H1 (cell line): ENCODE results near the gene ZNF524. TPM values are rescaled to one million over a fixed set of nuclear protein-coding genes. Genes with fewer than 3 reads are reported as not detected.

Experiments
- CTCF ChIA-PET: fragments of 300-600 bp; sonication (Branson Sonifier 250); formaldehyde crosslinking; loops from one replicate; lab custom pipeline; 2021; ENCODE audit not compliant: partially characterized antibody; lab: Charles Lee
- POLR2A ChIA-PET: fragments of 300-600 bp; sonication (Branson Sonifier 250); formaldehyde crosslinking; loops from one replicate; lab custom pipeline; 2021; ENCODE audit warnings: inconsistent platforms; ENCODE audit not compliant: partially characterized antibody; lab: Charles Lee
- DNase-seq, 2 experiments: peaks; one replicate each; pipeline versions ENCODE4 v3.0.0 to v3.0.0-alpha.2; 2010 to 2022; ENCODE audit warnings: low spot score in 2 of 2, low read depth in 1 of 2, mixed read lengths in 1 of 2
- FAIRE-seq: peaks from 2 replicates; lab custom pipeline; 2011; peaks lifted over from hg19 to GRCh38; lab: Jason Lieb, UNC
- H2AFZ ChIP-seq: 2 replicates; pipeline ENCODE4 v1.8.1; 2012; ENCODE audit warnings: low read length, inconsistent platforms
- H2AK5ac ChIP-seq: 2 replicates; pipeline ENCODE4 v1.6.1; 2013; ENCODE audit warnings: low read depth, low read length
- H2BK120ac ChIP-seq: replicated peaks from 2 replicates; pipeline ENCODE3; 2013; ENCODE audit warnings: low read depth, low read length, inconsistent platforms
- H2BK12ac ChIP-seq: 2 replicates; pipeline ENCODE4 v1.6.1; 2013; ENCODE audit warnings: low read depth, low read length
- H2BK15ac ChIP-seq: 2 replicates; pipeline ENCODE4 v1.6.1; 2013; ENCODE audit warnings: low read length
- H2BK20ac ChIP-seq: 2 replicates; pipeline ENCODE4 v1.6.1; 2013; ENCODE audit warnings: low read length
- H2BK5ac ChIP-seq: 2 replicates; pipeline ENCODE4 v1.6.1; 2013; ENCODE audit warnings: low read depth, low read length
- H3K14ac ChIP-seq: 2 replicates; pipeline ENCODE4 v1.6.1; 2013; ENCODE audit warnings: inconsistent platforms; ENCODE audit not compliant: insufficient read length
- H3K18ac ChIP-seq: 2 replicates; pipeline ENCODE4 v1.6.1; 2013; ENCODE audit warnings: low read length; ENCODE audit errors: extremely low read depth
- H3K23ac ChIP-seq: 2 replicates; pipeline ENCODE4 v1.6.1; 2013; ENCODE audit warnings: inconsistent platforms; ENCODE audit not compliant: insufficient read length
- H3K23me2 ChIP-seq: 2 replicates; pipeline ENCODE4 v1.6.1; 2013; ENCODE audit warnings: low read depth, low read length
- H3K27ac ChIP-seq: 2 replicates; pipeline ENCODE4 v1.6.1; 2011; ENCODE audit warnings: low read depth, low read length, inconsistent platforms
- H3K27me3 ChIP-seq, 4 experiments: replicated peaks in 1 of 4; 1 replicate in 1 of 4; 2 replicates in 3 of 4; pipeline versions ENCODE4 v1.6.1 to v1.8.1; 2011 to 2013; ENCODE audit warnings: low read length in 3 of 4, mild to moderate bottlenecking in 3 of 4, inconsistent platforms in 2 of 4, mixed read lengths in 2 of 4, moderate library complexity in 1 of 4; ENCODE audit not compliant: control insufficient read depth in 3 of 4, insufficient read depth in 3 of 4; ENCODE audit errors: extremely low read depth in 1 of 4
- H3K36me3 ChIP-seq, 4 experiments: 2 replicates each; pipeline versions ENCODE4 v1.6.1 to v1.8.1; 2011 to 2013; ENCODE audit warnings: mild to moderate bottlenecking in 4 of 4, low read length in 3 of 4, moderate library complexity in 2 of 4, control low read depth in 1 of 4, inconsistent platforms in 1 of 4; ENCODE audit not compliant: insufficient read depth in 4 of 4, control insufficient read depth in 2 of 4
- H3K4ac ChIP-seq: replicated peaks from 2 replicates; pipeline ENCODE3; 2013; ENCODE audit warnings: low read length, low read depth, mixed read lengths, inconsistent platforms; ENCODE audit not compliant: insufficient read length
- H3K4me1 ChIP-seq, 4 experiments: replicated peaks in 1 of 4; 1 replicate in 1 of 4; 2 replicates in 3 of 4; pipeline versions ENCODE4 v1.6.1 to v1.8.1; 2011 to 2013; ENCODE audit warnings: low read length in 3 of 4, inconsistent platforms in 2 of 4, mixed read lengths in 1 of 4; ENCODE audit not compliant: insufficient read depth in 4 of 4, control insufficient read depth in 3 of 4
- H3K4me2 ChIP-seq, 2 experiments: 2 replicates each; pipeline versions ENCODE4 v1.6.1 to v1.8.1; 2011 to 2013; ENCODE audit warnings: low read depth in 2 of 2, low read length in 2 of 2, control low read depth in 1 of 2, inconsistent platforms in 1 of 2, mild to moderate bottlenecking in 1 of 2; ENCODE audit not compliant: insufficient read depth in 1 of 2
- H3K4me3 ChIP-seq, 4 experiments: fragments of 200-600, 300-600 bp in 1 of 4; sonication (generic), shearing (Covaris generic), sonication (Bioruptor Twin) in 1 of 4; 2 replicates each; pipeline versions ENCODE4 v1.5.1 to v1.8.1; 2011 to 2016; ENCODE audit warnings: low read length in 4 of 4, low read depth in 3 of 4, control low read depth in 2 of 4, inconsistent platforms in 2 of 4, mild to moderate bottlenecking in 2 of 4, mixed read lengths in 1 of 4, moderate library complexity in 1 of 4; ENCODE audit not compliant: insufficient read depth in 2 of 4; ENCODE audit errors: extremely low read depth in 1 of 4
- H3K56ac ChIP-seq: replicated peaks from 2 replicates; pipeline ENCODE3; 2013; ENCODE audit warnings: low read depth, mild to moderate bottlenecking, mixed read lengths, low read length, inconsistent platforms; ENCODE audit not compliant: insufficient read length
- H3K79me1 ChIP-seq: 2 replicates; pipeline ENCODE4 v1.6.1; 2013; ENCODE audit warnings: low read depth, low read length, control low read depth
- H3K79me2 ChIP-seq, 2 experiments: 2 replicates each; pipeline versions ENCODE4 v1.6.1 to v1.8.1; 2012 to 2013; ENCODE audit warnings: low read length in 2 of 2, mild to moderate bottlenecking in 2 of 2, inconsistent platforms in 1 of 2; ENCODE audit not compliant: insufficient read depth in 2 of 2, control insufficient read depth in 1 of 2
- H3K9ac ChIP-seq, 4 experiments: replicated peaks in 1 of 4; 1 replicate in 1 of 4; 2 replicates in 3 of 4; pipeline versions ENCODE4 v1.6.1 to v1.8.1; 2011 to 2013; ENCODE audit warnings: low read depth in 3 of 4, low read length in 3 of 4, control low read depth in 2 of 4, mild to moderate bottlenecking in 2 of 4, moderate library complexity in 2 of 4, inconsistent platforms in 1 of 4; ENCODE audit errors: extremely low read depth in 1 of 4
- H3K9me3 ChIP-seq, 2 experiments: 2 replicates each; pipeline versions ENCODE4 v1.6.1 to v1.8.1; 2012 to 2013; ENCODE audit warnings: mild to moderate bottlenecking in 2 of 2, moderate library complexity in 2 of 2, control low read depth in 1 of 2, inconsistent platforms in 1 of 2, low read depth in 1 of 2, low read length in 1 of 2, mixed read lengths in 1 of 2; ENCODE audit not compliant: insufficient read depth in 2 of 2
- H4K20me1 ChIP-seq, 2 experiments: replicated peaks in 1 of 2; 2 replicates each; pipeline versions ENCODE3 to v1.8.1; 2011 to 2013; ENCODE audit warnings: inconsistent platforms in 2 of 2, low read length in 2 of 2, mild to moderate bottlenecking in 1 of 2; ENCODE audit not compliant: insufficient read depth in 2 of 2, control insufficient read depth in 1 of 2
- H4K5ac ChIP-seq: 2 replicates; pipeline ENCODE4 v1.6.1; 2013; ENCODE audit warnings: low read length, low read depth, mixed read lengths, inconsistent platforms; ENCODE audit not compliant: insufficient read length
- H4K8ac ChIP-seq: 2 replicates; pipeline ENCODE4 v1.8.0; 2013; ENCODE audit warnings: mild to moderate bottlenecking, moderate library complexity, low read length, inconsistent platforms; ENCODE audit not compliant: insufficient read depth; ENCODE audit errors: extremely low read depth
- H4K91ac ChIP-seq: replicated peaks from 2 replicates; pipeline ENCODE3; 2013; ENCODE audit warnings: low read length, mixed read lengths, inconsistent platforms; ENCODE audit not compliant: insufficient read length
- ASH2L ChIP-seq: fragments of 200-600, 300-600 bp; sonication (generic); IDR thresholded peaks from one replicate; pipeline ENCODE4 v1.7.1; 2017; ENCODE audit warnings: low read length
- BACH1 ChIP-seq: IDR thresholded peaks from 2 replicates; pipeline ENCODE4 v1.6.1; 2012; ENCODE audit warnings: low read length, improper control_type of control experiment
- CHD1 ChIP-seq: IDR thresholded peaks from 2 replicates; pipeline ENCODE4 v1.6.1; 2012; ENCODE audit warnings: low read depth, low read length, improper control_type of control experiment
- CREB1 ChIP-seq: IDR thresholded peaks from 2 replicates; pipeline ENCODE4 v1.6.1; 2012; ENCODE audit warnings: inconsistent platforms
- JUN ChIP-seq: IDR thresholded peaks from 2 replicates; pipeline ENCODE4 v1.6.1; 2011; ENCODE audit warnings: low read depth, mild to moderate bottlenecking, improper control_type of control experiment, low read length
- RXRA ChIP-seq: IDR thresholded peaks from 2 replicates; pipeline ENCODE4 v1.6.1; 2011; ENCODE audit warnings: low read depth, mild to moderate bottlenecking, low read length, moderate library complexity; ENCODE audit not compliant: insufficient read depth
- SP1 ChIP-seq: IDR thresholded peaks from 2 replicates; pipeline ENCODE4 v1.6.1; 2011; ENCODE audit warnings: low read depth, low read length
- SP2 ChIP-seq: IDR thresholded peaks from 2 replicates; pipeline ENCODE4 v1.6.1; 2012; ENCODE audit warnings: mild to moderate bottlenecking, low read length, inconsistent platforms
- WGBS, 2 experiments: shearing (Covaris generic) in 1 of 2; methylation state at CpG; one replicate each; pipeline versions ENCODE4 v1.1.6 to v1.1.7; 2013 to 2015; ENCODE audit warnings: low lambda C conversion rate in 2 of 2, mixed read lengths in 2 of 2, inconsistent platforms in 1 of 2, low coverage in 1 of 2, missing lambda C conversion rate in 1 of 2; ENCODE audit not compliant: insufficient replicate concordance in 2 of 2, insufficient coverage in 1 of 2, insufficient read length in 1 of 2; ENCODE audit errors: extremely low coverage in 1 of 2, missing lambda C conversion rate in 1 of 2; 5-methylcytosine and 5-hydroxymethylcytosine counted together
- polyA plus RNA-seq, 7 experiments: library from polyadenylated mRNA; depleted of rRNA in 3 of 7; stranded (reverse) in 5 of 7; unstranded in 2 of 7; fragments of >200 nt in 5 of 7; fragments of 200-250 nt in 2 of 7; gene quantifications; 1 replicate in 5 of 7; 2 replicates in 1 of 7; 4 replicates in 1 of 7; pipeline versions ENCODE4 v1.2.1 to v1.2.3, GENCODE V29; 2011 to 2013; ENCODE audit warnings: missing spikeins in 2 of 7, mixed read lengths in 2 of 7
- total RNA-seq: library from RNA; stranded (reverse); fragmentation: NEBNext Ultra II Directional; extraction: Animal tissue kit (Norgen Biotek cat#: 25700); gene quantifications from 2 replicates; pipeline ENCODE4 v1.2.1, GENCODE V29; 2021
- TF ChIP-seq, protein P1 (sequence below), 3 experiments: IDR thresholded peaks; 1 replicate in 2 of 3; 2 replicates in 1 of 3; pipeline versions ENCODE4 v1.5.1 to v1.6.1; 2011; ENCODE audit warnings: low read length in 3 of 3, mild to moderate bottlenecking in 3 of 3, inconsistent platforms in 2 of 3, low read depth in 1 of 3, moderate library complexity in 1 of 3; ENCODE audit not compliant: insufficient read depth in 1 of 3; ENCODE audit errors: control extremely low read depth in 1 of 3
- TF ChIP-seq, protein P2 (sequence below): IDR thresholded peaks from 2 replicates; pipeline ENCODE4 v1.6.1; 2011; ENCODE audit warnings: low read length, improper control_type of control experiment

The ZNF524 gene
- total and polyA plus RNA-seq, 2 of the 8 experiments (the other 6 are each of a cell fraction or from before 2014, with no cell fraction given), result 4.4 to 4.7 TPM

DNA sequence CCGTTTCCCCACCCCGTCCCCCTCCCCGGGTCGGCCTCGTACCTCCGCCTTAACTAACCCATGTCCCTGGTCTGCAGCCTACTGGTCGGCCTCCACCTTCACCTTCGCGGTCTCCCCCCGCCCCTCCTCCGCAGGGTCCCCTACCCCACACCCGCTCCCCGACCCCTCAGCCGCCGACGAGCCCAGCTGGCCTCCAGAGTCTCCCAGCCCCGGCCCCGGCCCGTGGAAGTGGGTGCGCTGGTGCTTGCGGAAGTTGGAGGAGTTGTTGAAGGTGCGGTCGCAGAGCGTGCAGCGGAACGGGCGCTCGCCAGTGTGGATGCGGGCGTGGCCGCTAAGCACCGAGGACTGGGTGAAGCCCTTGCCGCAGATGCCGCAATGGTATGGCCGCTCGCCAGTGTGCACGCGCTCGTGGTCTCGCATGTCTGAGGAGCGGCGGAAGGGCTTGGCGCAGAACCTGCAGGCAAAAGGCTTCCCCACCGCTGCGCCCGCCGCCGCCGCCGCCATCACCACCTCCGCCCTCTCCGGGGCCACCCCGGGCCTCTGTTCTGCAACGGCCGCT, 21.7 kb downstream of the ZNF524 start:
- no peak for FAIRE-seq
- H2BK15ac ChIP-seq, result no peak overlapping the region
- H3K27ac ChIP-seq, result no peak overlapping the region
- DNase-seq, result no peak
- no peaks in the 10 kb centered on the region for H3K23me2 ChIP-seq
- no peak overlapping the region for H4K5ac ChIP-seq
- no peaks in the 10 kb centered on the region for H3K79me1 ChIP-seq
- H3K23ac ChIP-seq, result no peak overlapping the region
- H3K9ac ChIP-seq, result no peak overlapping the region
- no peak overlapping the region for H3K14ac ChIP-seq
- no peak overlapping the region for H4K91ac ChIP-seq
- no peaks in the 10 kb centered on the region for H3K9me3 ChIP-seq
- no peak overlapping the region for H3K4me3 ChIP-seq
- H4K8ac ChIP-seq, result no peak overlapping the region
- H3K4me2 ChIP-seq, result no peak overlapping the region
- no peak overlapping the region for H3K56ac ChIP-seq
- H4K20me1 ChIP-seq, result peaks cover 1 to 5% of the 10 kb centered on the region in 2 experiments
- peaks cover 0 to 11% (median 4%) of the 10 kb centered on the region in 4 experiments; a peak in 5 of 8 replicates for H3K36me3 ChIP-seq
- no peak overlapping the region for H2BK120ac ChIP-seq
- no peak overlapping the region for H3K18ac ChIP-seq
- ChIA-PET CTCF (interaction anchor here (3.2 to 8.0 kb wide), 2 partner anchors 10 to 16 kb away, joined by 9 to 38 read pairs; partner anchors contain the start of gene ZNF865), POLR2A (interaction anchor here (1.2 to 6.8 kb wide), 5 partner anchors 10 to 22 kb away, joined by 3 to 32 read pairs (median 11); partner anchors contain the start of genes FIZ1, ZNF524 and ZNF865)
- no peak overlapping the region for H2BK20ac ChIP-seq
- H2AFZ ChIP-seq, result no peak overlapping the region
- no peaks in the 10 kb centered on the region for H3K79me2 ChIP-seq
- no peak overlapping the region for H2BK5ac ChIP-seq
- WGBS, 2 experiments, result 95% methylated on average over 33 of the region's 55 CpGs; no CpG with 5 or more reads in 1 of the 2 experiments
- no peak overlapping the region for H2BK12ac ChIP-seq
- no peak overlapping the region for H3K4ac ChIP-seq
- H3K4me1 ChIP-seq, result peaks cover 0 to 3% (median 0%) of the 10 kb centered on the region in 4 experiments; a peak in 3 of 7 replicates
- H2AK5ac ChIP-seq, result no peak overlapping the region
- H3K27me3 ChIP-seq, result peaks cover 0 to 2% (median 0%) of the 10 kb centered on the region in 4 experiments; a peak in 1 of 7 replicates
- TF ChIP-seq BACH1 (no peak), JUN (no peak), SP2 (no peak), RXRA (no peak), ASH2L (no peak), SP1 (no peak), CREB1 (no peak), CHD1 (no peak)
- TF ChIP-seq, protein P1, sequence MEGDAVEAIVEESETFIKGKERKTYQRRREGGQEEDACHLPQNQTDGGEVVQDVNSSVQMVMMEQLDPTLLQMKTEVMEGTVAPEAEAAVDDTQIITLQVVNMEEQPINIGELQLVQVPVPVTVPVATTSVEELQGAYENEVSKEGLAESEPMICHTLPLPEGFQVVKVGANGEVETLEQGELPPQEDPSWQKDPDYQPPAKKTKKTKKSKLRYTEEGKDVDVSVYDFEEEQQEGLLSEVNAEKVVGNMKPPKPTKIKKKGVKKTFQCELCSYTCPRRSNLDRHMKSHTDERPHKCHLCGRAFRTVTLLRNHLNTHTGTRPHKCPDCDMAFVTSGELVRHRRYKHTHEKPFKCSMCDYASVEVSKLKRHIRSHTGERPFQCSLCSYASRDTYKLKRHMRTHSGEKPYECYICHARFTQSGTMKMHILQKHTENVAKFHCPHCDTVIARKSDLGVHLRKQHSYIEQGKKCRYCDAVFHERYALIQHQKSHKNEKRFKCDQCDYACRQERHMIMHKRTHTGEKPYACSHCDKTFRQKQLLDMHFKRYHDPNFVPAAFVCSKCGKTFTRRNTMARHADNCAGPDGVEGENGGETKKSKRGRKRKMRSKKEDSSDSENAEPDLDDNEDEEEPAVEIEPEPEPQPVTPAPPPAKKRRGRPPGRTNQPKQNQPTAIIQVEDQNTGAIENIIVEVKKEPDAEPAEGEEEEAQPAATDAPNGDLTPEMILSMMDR (IDR thresholded peaks at IDR 0.05; ENCODE audit: control extremely low read depth in 1 of 3, insufficient read depth in 1 of 3, low read depth in 1 of 3, low read length in 3 of 3), result no peak
- TF ChIP-seq, protein P2, sequence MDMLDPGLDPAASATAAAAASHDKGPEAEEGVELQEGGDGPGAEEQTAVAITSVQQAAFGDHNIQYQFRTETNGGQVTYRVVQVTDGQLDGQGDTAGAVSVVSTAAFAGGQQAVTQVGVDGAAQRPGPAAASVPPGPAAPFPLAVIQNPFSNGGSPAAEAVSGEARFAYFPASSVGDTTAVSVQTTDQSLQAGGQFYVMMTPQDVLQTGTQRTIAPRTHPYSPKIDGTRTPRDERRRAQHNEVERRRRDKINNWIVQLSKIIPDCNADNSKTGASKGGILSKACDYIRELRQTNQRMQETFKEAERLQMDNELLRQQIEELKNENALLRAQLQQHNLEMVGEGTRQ, result no peak
